ENCODE results near the gene SERPING1.

DNA sequence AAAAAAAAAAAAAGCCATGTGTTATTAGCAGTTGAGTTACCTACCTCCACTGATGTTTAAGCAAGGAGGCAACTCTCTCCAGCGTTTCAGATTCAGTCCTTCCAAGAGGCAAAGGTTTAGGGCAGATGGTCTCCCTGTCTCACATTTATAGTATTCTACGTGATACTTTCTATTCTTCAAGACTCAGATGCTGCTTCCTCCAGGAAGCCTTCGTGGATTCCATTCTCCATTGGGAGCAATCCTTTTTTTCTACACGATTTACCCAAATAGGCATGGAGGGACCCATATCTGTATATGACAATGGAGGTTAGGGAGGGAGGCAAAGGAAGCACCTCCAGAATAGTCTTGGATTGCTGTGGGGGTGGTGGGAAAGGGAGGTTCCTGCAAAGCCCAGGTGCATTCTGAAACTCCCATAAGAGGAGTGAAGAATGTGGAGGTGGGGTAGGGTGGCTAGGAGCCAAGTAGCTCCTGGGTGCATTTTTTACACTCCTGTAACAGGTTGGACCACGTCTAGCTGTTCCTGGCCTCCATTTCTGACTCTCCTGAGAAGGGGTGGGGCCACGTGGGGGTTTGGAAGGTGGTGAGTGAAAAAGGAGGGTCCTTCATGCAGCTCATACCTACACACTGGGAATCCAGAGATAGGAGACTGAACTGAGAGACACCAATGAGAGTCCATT lies 36.0 kb downstream of the SERPING1 start:
- TF ChIP-seq, protein P1, sequence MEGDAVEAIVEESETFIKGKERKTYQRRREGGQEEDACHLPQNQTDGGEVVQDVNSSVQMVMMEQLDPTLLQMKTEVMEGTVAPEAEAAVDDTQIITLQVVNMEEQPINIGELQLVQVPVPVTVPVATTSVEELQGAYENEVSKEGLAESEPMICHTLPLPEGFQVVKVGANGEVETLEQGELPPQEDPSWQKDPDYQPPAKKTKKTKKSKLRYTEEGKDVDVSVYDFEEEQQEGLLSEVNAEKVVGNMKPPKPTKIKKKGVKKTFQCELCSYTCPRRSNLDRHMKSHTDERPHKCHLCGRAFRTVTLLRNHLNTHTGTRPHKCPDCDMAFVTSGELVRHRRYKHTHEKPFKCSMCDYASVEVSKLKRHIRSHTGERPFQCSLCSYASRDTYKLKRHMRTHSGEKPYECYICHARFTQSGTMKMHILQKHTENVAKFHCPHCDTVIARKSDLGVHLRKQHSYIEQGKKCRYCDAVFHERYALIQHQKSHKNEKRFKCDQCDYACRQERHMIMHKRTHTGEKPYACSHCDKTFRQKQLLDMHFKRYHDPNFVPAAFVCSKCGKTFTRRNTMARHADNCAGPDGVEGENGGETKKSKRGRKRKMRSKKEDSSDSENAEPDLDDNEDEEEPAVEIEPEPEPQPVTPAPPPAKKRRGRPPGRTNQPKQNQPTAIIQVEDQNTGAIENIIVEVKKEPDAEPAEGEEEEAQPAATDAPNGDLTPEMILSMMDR (IDR thresholded peaks at IDR 0.05 in 4 of 5, conservative IDR thresholded peaks at IDR 0.05 in 1 of 5): no peak
- no peak for TF ChIP-seq POLR2A (IDR thresholded peaks at IDR 0.05)
